T follicular helper cell (primary cell): Measurements from ENCODE around the gene SORCS2.

Experiments used
- DNase-seq: peaks from one replicate; pipeline ENCODE4 v3.0.0-alpha.2; 2020; ENCODE audit warnings: low read depth

The SORCS2 gene

GRCh38 chr4:7530932-7531639 lies 338.7 kb downstream of the SORCS2 start:
- DNase-seq = no peak

- DNase-seq = no peak
Measured at GRCh38 chr4:7531640-7531994, 339.3 kb downstream of the SORCS2 start.

GRCh38 chr4:7532043-7532442 lies 339.7 kb downstream of the SORCS2 start:
- no peak for DNase-seq

GRCh38 chr4:7533267-7533666 lies 340.9 kb downstream of the SORCS2 start:
- no peak for DNase-seq

- DNase-seq = no peak
Measured at GRCh38 chr4:7535094-7535493, 342.8 kb downstream of the SORCS2 start.

GRCh38 chr4:7535619-7536018 lies 343.3 kb downstream of the SORCS2 start:
- DNase-seq = no peak

- no peak for DNase-seq
Measured at GRCh38 chr4:7536876-7537275, 344.5 kb downstream of the SORCS2 start.

- DNase-seq = no peak
Measured at GRCh38 chr4:7537853-7538400, 345.6 kb downstream of the SORCS2 start.

- DNase-seq = no peak
Measured at GRCh38 chr4:7538518-7538917, 346.2 kb downstream of the SORCS2 start.

- DNase-seq = no peak
Measured at GRCh38 chr4:7539186-7539585, 346.8 kb downstream of the SORCS2 start.

GRCh38 chr4:7539659-7540058 lies 347.3 kb downstream of the SORCS2 start:
- peak; percentile 31 for DNase-seq

GRCh38 chr4:7540206-7540605 lies 347.9 kb downstream of the SORCS2 start:
- no peak for DNase-seq

- no peak for DNase-seq
Measured at GRCh38 chr4:7540654-7541413, 348.5 kb downstream of the SORCS2 start.

GRCh38 chr4:7541414-7541810 lies 349.1 kb downstream of the SORCS2 start:
- DNase-seq = no peak

- no peak for DNase-seq
Measured at GRCh38 chr4:7542781-7543180, 350.4 kb downstream of the SORCS2 start.

GRCh38 chr4:7546152-7546808 lies 353.9 kb downstream of the SORCS2 start:
- DNase-seq = no peak

GRCh38 chr4:7546809-7547367 lies 354.6 kb downstream of the SORCS2 start:
- DNase-seq = no peak

- no peak for DNase-seq
Measured at GRCh38 chr4:7547368-7548040, 355.2 kb downstream of the SORCS2 start.

- DNase-seq = no peak
Measured at GRCh38 chr4:7549866-7550265, 357.5 kb downstream of the SORCS2 start.

- DNase-seq = no peak
Measured at GRCh38 chr4:7552466-7552865, 360.1 kb downstream of the SORCS2 start.

- DNase-seq = no peak
Measured at GRCh38 chr4:7553280-7553679, 360.9 kb downstream of the SORCS2 start.

GRCh38 chr4:7554905-7555304 lies 362.6 kb downstream of the SORCS2 start:
- DNase-seq = no peak
